HUES48 (cell line): Measurements from ENCODE around the gene CACNA1H.

ENCODE experiments used
- H3K27ac ChIP-seq: one replicate; pipeline ENCODE4 v1.7.0; 2013; ENCODE audit warnings: low read depth, low read length, inconsistent platforms
- H3K27me3 ChIP-seq: 2 replicates; pipeline ENCODE4 v1.6.1; 2013; ENCODE audit warnings: mild to moderate bottlenecking, low read length; ENCODE audit not compliant: control insufficient read depth, insufficient read depth
- H3K36me3 ChIP-seq: 2 replicates; pipeline ENCODE4 v1.6.1; 2013; ENCODE audit warnings: low read length; ENCODE audit not compliant: control insufficient read depth, insufficient read depth
- H3K4me1 ChIP-seq: 2 replicates; pipeline ENCODE4 v1.6.1; 2013; ENCODE audit warnings: mild to moderate bottlenecking, low read length; ENCODE audit not compliant: control insufficient read depth, insufficient read depth
- H3K4me3 ChIP-seq: 2 replicates; pipeline ENCODE4 v1.5.1; 2013; ENCODE audit warnings: mild to moderate bottlenecking, low read depth, low read length
- H3K9ac ChIP-seq: 2 replicates; pipeline ENCODE4 v1.6.1; 2013; ENCODE audit warnings: mild to moderate bottlenecking, low read depth, low read length, moderate library complexity
- H3K9me3 ChIP-seq: 2 replicates; pipeline ENCODE4 v1.6.1; 2013; ENCODE audit warnings: low read length; ENCODE audit not compliant: control insufficient read depth, insufficient read depth

The CACNA1H gene

GRCh38 chr16:1113889-1114526 lies 38.9 kb upstream of the CACNA1H start:
- Histone ChIP-seq H3K9me3 (no peaks in the 10 kb centered on the region), H3K4me3 (no peak overlapping the region), H3K27me3 (peaks cover 7% of the 10 kb centered on the region; the same call in 1 of the 2 replicates), H3K36me3 (no peaks in the 10 kb centered on the region), H3K9ac (no peak overlapping the region), H3K27ac (no peak overlapping the region), H3K4me1 (no peaks in the 10 kb centered on the region)

DNA sequence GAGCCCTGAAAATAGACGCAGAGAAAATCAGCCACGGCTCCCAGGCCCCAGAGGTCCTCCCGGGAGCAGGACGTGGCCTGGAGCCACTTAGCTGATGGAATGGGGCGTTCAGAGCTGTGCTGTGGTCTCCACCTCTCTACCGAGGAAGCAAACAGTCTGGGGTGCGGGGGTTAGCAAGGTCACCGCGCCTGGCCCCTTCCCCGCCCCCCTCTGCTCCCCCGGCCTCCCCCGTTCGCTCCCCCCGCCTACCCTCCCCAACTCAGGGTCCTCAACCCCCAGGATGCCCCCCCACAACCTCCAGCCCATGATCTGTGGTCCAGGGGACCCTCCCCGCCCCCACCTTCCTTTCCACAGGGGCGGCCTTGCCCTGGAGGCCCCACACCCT lies 36.2 kb upstream of the CACNA1H start:
- Histone ChIP-seq H3K4me3 (no peak overlapping the region), H3K9me3 (no peaks in the 10 kb centered on the region), H3K9ac (no peak overlapping the region), H3K4me1 (no peaks in the 10 kb centered on the region), H3K27me3 (no peaks in the 10 kb centered on the region), H3K27ac (no peak overlapping the region), H3K36me3 (no peaks in the 10 kb centered on the region)

GRCh38 chr16:1117176-1117900 lies 35.6 kb upstream of the CACNA1H start:
- H3K36me3 ChIP-seq = no peaks in the 10 kb centered on the region
- H3K4me1 ChIP-seq = no peaks in the 10 kb centered on the region
- no peak overlapping the region for H3K4me3 ChIP-seq
- H3K9me3 ChIP-seq = no peaks in the 10 kb centered on the region
- no peaks in the 10 kb centered on the region for H3K27me3 ChIP-seq
- H3K9ac ChIP-seq = no peak overlapping the region
- no peak overlapping the region for H3K27ac ChIP-seq

- no peak overlapping the region for H3K9ac ChIP-seq
- no peaks in the 10 kb centered on the region for H3K9me3 ChIP-seq
- no peaks in the 10 kb centered on the region for H3K27me3 ChIP-seq
- H3K27ac ChIP-seq = no peak overlapping the region
- H3K4me3 ChIP-seq = no peak overlapping the region
- H3K4me1 ChIP-seq = no peaks in the 10 kb centered on the region
- no peaks in the 10 kb centered on the region for H3K36me3 ChIP-seq
These were observed 35.0 kb upstream of the CACNA1H start for GRCh38 chr16:1117926-1118325.

GRCh38 chr16:1119129-1119528 lies 33.8 kb upstream of the CACNA1H start:
- H3K4me3 ChIP-seq = no peak overlapping the region
- H3K36me3 ChIP-seq = no peaks in the 10 kb centered on the region
- H3K27me3 ChIP-seq = no peaks in the 10 kb centered on the region
- H3K9me3 ChIP-seq = no peaks in the 10 kb centered on the region
- no peak overlapping the region for H3K27ac ChIP-seq
- H3K9ac ChIP-seq = no peak overlapping the region
- H3K4me1 ChIP-seq = no peaks in the 10 kb centered on the region

- H3K4me1 ChIP-seq = no peaks in the 10 kb centered on the region
- H3K27me3 ChIP-seq = no peaks in the 10 kb centered on the region
- H3K9me3 ChIP-seq = no peaks in the 10 kb centered on the region
- no peaks in the 10 kb centered on the region for H3K36me3 ChIP-seq
- H3K9ac ChIP-seq = no peak overlapping the region
- no peak overlapping the region for H3K4me3 ChIP-seq
- H3K27ac ChIP-seq = no peak overlapping the region
These were observed 32.9 kb upstream of the CACNA1H start for GRCh38 chr16:1119766-1120576.

- Histone ChIP-seq H3K9me3 (no peaks in the 10 kb centered on the region), H3K9ac (no peak overlapping the region), H3K4me3 (no peak overlapping the region), H3K36me3 (no peaks in the 10 kb centered on the region), H3K4me1 (no peaks in the 10 kb centered on the region), H3K27ac (no peak overlapping the region), H3K27me3 (no peaks in the 10 kb centered on the region)
These were observed 32.3 kb upstream of the CACNA1H start for GRCh38 chr16:1120577-1120941.

- H3K27me3 ChIP-seq = no peaks in the 10 kb centered on the region
- no peaks in the 10 kb centered on the region for H3K9me3 ChIP-seq
- H3K4me1 ChIP-seq = no peaks in the 10 kb centered on the region
- no peaks in the 10 kb centered on the region for H3K36me3 ChIP-seq
- no peak overlapping the region for H3K9ac ChIP-seq
- H3K4me3 ChIP-seq = no peak overlapping the region
- H3K27ac ChIP-seq = no peak overlapping the region
These were observed 31.9 kb upstream of the CACNA1H start for GRCh38 chr16:1121009-1121408.

GRCh38 chr16:1121601-1122397 lies 31.1 kb upstream of the CACNA1H start:
- H3K36me3 ChIP-seq = no peaks in the 10 kb centered on the region
- H3K27ac ChIP-seq = no peak overlapping the region
- H3K27me3 ChIP-seq = no peaks in the 10 kb centered on the region
- no peaks in the 10 kb centered on the region for H3K9me3 ChIP-seq
- H3K4me1 ChIP-seq = no peaks in the 10 kb centered on the region
- no peak overlapping the region for H3K9ac ChIP-seq
- H3K4me3 ChIP-seq = no peak overlapping the region

GRCh38 chr16:1122398-1122765 lies 30.5 kb upstream of the CACNA1H start:
- H3K9me3 ChIP-seq = no peaks in the 10 kb centered on the region
- H3K27me3 ChIP-seq = no peaks in the 10 kb centered on the region
- H3K36me3 ChIP-seq = no peaks in the 10 kb centered on the region
- no peak overlapping the region for H3K27ac ChIP-seq
- H3K4me3 ChIP-seq = no peak overlapping the region
- no peaks in the 10 kb centered on the region for H3K4me1 ChIP-seq
- H3K9ac ChIP-seq = no peak overlapping the region
